GM12878 (cell line): Measurements from ENCODE around the gene CETP. TPM values are rescaled to one million over a fixed set of nuclear protein-coding genes. Genes with fewer than 3 reads are reported as not detected.
A peak's percentile ranks its signal among the peaks of the same experiment; 100 is the strongest.

Source experiments
- ATAC-seq: fragments of 200-7000 bp; cut with Tn5 transposase; 3 replicates; pipeline ENCODE4 v1.9.1; 2020; ENCODE audit warnings: mild to moderate bottlenecking, moderate library complexity
- BruUV-seq: library from RNA; stranded (reverse); fragments of 400-500 nt; replicated peaks from 2 replicates; lab custom pipeline; 2021; lab: Mats Ljungman, UMichigan
- CTCF ChIA-PET: fragments of 300-600 bp; sonication (Branson Sonifier 250); formaldehyde crosslinking; extraction: SDS; loops from one replicate; lab custom pipeline; 2021; ENCODE audit warnings: inconsistent platforms; lab: Yijun Ruan, JAX
- POLR2A ChIA-PET: fragments of 350-600 bp; formaldehyde crosslinking; extraction: SDS; loops from one replicate; lab custom pipeline; 2021; ENCODE audit warnings: inconsistent platforms; lab: Charles Lee
- RAD21 ChIA-PET: fragments of 300-600 bp; sonication (Branson Sonifier 250); formaldehyde crosslinking; loops from one replicate; lab custom pipeline; 2023; ENCODE audit warnings: antibody characterized with exemption; ENCODE audit not compliant: unreplicated experiment; lab: Charles Lee
- SMC1A ChIA-PET: fragments of 300-600 bp; sonication (Branson Sonifier 250); formaldehyde crosslinking; loops from one replicate; lab custom pipeline; 2023; ENCODE audit not compliant: unreplicated experiment, uncharacterized antibody; lab: Charles Lee
- DNase-seq: peaks from one replicate; pipeline ENCODE4 v3.0.0-alpha.2; 2011; ENCODE audit warnings: low read depth, low spot score
- FAIRE-seq: peaks from 3 replicates; lab custom pipeline; 2011; peaks lifted over from hg19 to GRCh38; lab: Jason Lieb, UNC
- H2AFZ ChIP-seq: 2 replicates; pipeline ENCODE4 v1.6.0; 2011; ENCODE audit warnings: low read depth, low read length, control low read depth; ENCODE audit not compliant: control insufficient read depth
- H3K27ac ChIP-seq: 2 replicates; pipeline ENCODE4 v1.5.1; 2011; ENCODE audit warnings: control low read depth; ENCODE audit not compliant: control insufficient read depth, insufficient read depth
- H3K27me3 ChIP-seq, 2 experiments: replicated peaks in 1 of 2; 2 replicates each; pipeline versions ENCODE4 v1.6.0 to v1.6.1; 2011; ENCODE audit warnings: low read length in 1 of 2; ENCODE audit not compliant: control insufficient read depth in 2 of 2, insufficient read depth in 2 of 2
- H3K36me3 ChIP-seq, 2 experiments: 2 replicates each; pipeline ENCODE4 v1.5.1; 2011; ENCODE audit warnings: low read length in 1 of 2; ENCODE audit not compliant: control insufficient read depth in 2 of 2, insufficient read depth in 2 of 2
- H3K4me1 ChIP-seq: 2 replicates; pipeline ENCODE4 v1.6.1; 2011; ENCODE audit warnings: mild to moderate bottlenecking, low read length, moderate library complexity, mixed read lengths; ENCODE audit not compliant: control insufficient read depth, insufficient read depth
- H3K4me2 ChIP-seq: 2 replicates; pipeline ENCODE4 v1.6.0; 2011; ENCODE audit warnings: control low read depth; ENCODE audit not compliant: control insufficient read depth, insufficient read depth
- H3K4me3 ChIP-seq: fragments of 200-600 bp; sonication (generic); 2 replicates; pipeline ENCODE4 v1.5.1; 2016
- H3K79me2 ChIP-seq: 2 replicates; pipeline ENCODE4 v1.6.0; 2011; ENCODE audit warnings: low read length; ENCODE audit not compliant: control insufficient read depth, insufficient read depth
- H3K9ac ChIP-seq: 2 replicates; pipeline ENCODE4 v1.8.0; 2011; ENCODE audit warnings: low read length, control low read depth, mixed read lengths; ENCODE audit not compliant: control insufficient read depth, insufficient read depth
- H3K9me3 ChIP-seq: replicated peaks from 3 replicates; pipeline ENCODE4 v1.5.1; 2011; ENCODE audit warnings: mild to moderate bottlenecking, low read length; ENCODE audit not compliant: control insufficient read depth, insufficient read depth
- H4K20me1 ChIP-seq: 2 replicates; pipeline ENCODE4 v1.6.0; 2011; ENCODE audit not compliant: control insufficient read depth, insufficient read depth
- ASH2L ChIP-seq: fragments of 300-600, 200-600 bp; sonication (generic); IDR thresholded peaks from 2 replicates; pipeline ENCODE4 v1.6.1; 2017; ENCODE audit warnings: low read depth, mild to moderate bottlenecking, borderline replicate concordance
- BACH1 ChIP-seq: fragments of 450-650 bp; IDR thresholded peaks from 2 replicates; pipeline ENCODE4 v1.6.1; 2017; ENCODE audit warnings: mild to moderate bottlenecking, borderline replicate concordance
- BCL11A ChIP-seq: IDR thresholded peaks from 2 replicates; pipeline ENCODE4 v1.6.1; 2011; ENCODE audit warnings: low read depth, low read length
- CREB1 ChIP-seq: IDR thresholded peaks from 2 replicates; pipeline ENCODE4 v1.6.1; 2012; ENCODE audit warnings: low read depth, mild to moderate bottlenecking, inconsistent platforms
- CREM ChIP-seq: IDR thresholded peaks from 2 replicates; pipeline ENCODE4 v1.6.1; 2014; ENCODE audit warnings: antibody characterized with exemption, low read depth
- IRF4 ChIP-seq: IDR thresholded peaks from 2 replicates; pipeline ENCODE4 v1.6.1; 2011; ENCODE audit warnings: low read depth, low read length
- LARP7 ChIP-seq: fragments of 450-650 bp; IDR thresholded peaks from 2 replicates; pipeline ENCODE4 v1.6.1; 2017; ENCODE audit warnings: mild to moderate bottlenecking
- MTA2 ChIP-seq: fragments of 450-650 bp; IDR thresholded peaks from 2 replicates; pipeline ENCODE4 v1.6.1; 2016; ENCODE audit warnings: low read depth, mild to moderate bottlenecking, moderate library complexity
- MXI1 ChIP-seq: fragments of 150-350 bp; IDR thresholded peaks from 2 replicates; pipeline ENCODE4 v1.6.1; 2011; ENCODE audit warnings: low read depth, mild to moderate bottlenecking, inconsistent platforms, low read length, improper control_type of control experiment
- NKRF ChIP-seq: fragments of 450-650 bp; conservative IDR thresholded peaks from 2 replicates; pipeline ENCODE4 v1.6.1; 2017; ENCODE audit warnings: mild to moderate bottlenecking, moderate library complexity
- POLR2A ChIP-seq: IDR thresholded peaks from 2 replicates; pipeline ENCODE4 v1.6.1; 2011; ENCODE audit warnings: low read depth, mild to moderate bottlenecking, low read length
- STAT1 ChIP-seq: fragments of 450-650 bp; conservative IDR thresholded peaks from 2 replicates; pipeline ENCODE4 v1.6.1; 2014; ENCODE audit warnings: antibody characterized with exemption, mild to moderate bottlenecking
- ZSCAN29 ChIP-seq: fragments of 450-650 bp; IDR thresholded peaks from 2 replicates; pipeline ENCODE4 v1.6.1; 2017; ENCODE audit warnings: mild to moderate bottlenecking, moderate library complexity
- WGBS: methylation state at CpG from one replicate; pipeline ENCODE4 v1.1.6; 2016; ENCODE audit warnings: low lambda C conversion rate; ENCODE audit not compliant: insufficient replicate concordance, insufficient coverage; ENCODE audit errors: missing lambda C conversion rate; 5-methylcytosine and 5-hydroxymethylcytosine counted together
- in situ Hi-C: fragments of 300-500 bp; cut with MboI; formaldehyde crosslinking; loops from 9 replicates; pipeline ENCODE4 v1.14.3; 2018; ENCODE audit warnings: mixed read lengths
- intact Hi-C: fragments of 100-400 bp; cut with micrococcal nuclease; formaldehyde crosslinking; loops from one replicate; pipeline ENCODE4 v1.14.2; 2022; ENCODE audit not compliant: unreplicated experiment
- polyA plus RNA-seq, 11 experiments: library from polyadenylated mRNA; depleted of rRNA in 4 of 11; unstranded in 6 of 11; stranded (reverse) in 5 of 11; fragments of >200 nt; fragmentation: Nextera tagmentation in 4 of 11; fragmentation: Illumina TruSeq in 1 of 11; extraction: Ambion mirVana in 4 of 11; extraction: Trizol in 1 of 11; gene quantifications; 1 replicate in 1 of 11; 2 replicates in 10 of 11; pipeline versions ENCODE4 v1.2.1 to v1.2.3, GENCODE V29; 2011 to 2016; ENCODE audit warnings: inconsistent platforms in 2 of 11, missing spikeins in 2 of 11, low read depth in 1 of 11
- total RNA-seq, 4 experiments: library from RNA; depleted of rRNA in 3 of 4; stranded (reverse); fragments of >200 nt in 3 of 4; fragmentation: Illumina TruSeq in 1 of 4; extraction: Trizol in 1 of 4; gene quantifications; 2 replicates each; pipeline versions ENCODE4 v1.2.1 to v1.2.3, GENCODE V29; 2013 to 2021
- TF ChIP-seq, protein P1 (sequence below): fragments of 450-650 bp; IDR thresholded peaks from 2 replicates; pipeline ENCODE4 v1.6.1; 2017; ENCODE audit warnings: mild to moderate bottlenecking, moderate library complexity
- TF ChIP-seq, protein P2 (sequence below): IDR thresholded peaks from 2 replicates; pipeline ENCODE4 v1.6.1; 2012; ENCODE audit warnings: low read depth, low read length, improper control_type of control experiment

CETP gene
- total and polyA plus RNA-seq, 10 of the 15 experiments (the other 5 are each of a cell fraction or from before 2014, with no cell fraction given), result 1.2 to 6.4 (median 2.1) TPM

DNA sequence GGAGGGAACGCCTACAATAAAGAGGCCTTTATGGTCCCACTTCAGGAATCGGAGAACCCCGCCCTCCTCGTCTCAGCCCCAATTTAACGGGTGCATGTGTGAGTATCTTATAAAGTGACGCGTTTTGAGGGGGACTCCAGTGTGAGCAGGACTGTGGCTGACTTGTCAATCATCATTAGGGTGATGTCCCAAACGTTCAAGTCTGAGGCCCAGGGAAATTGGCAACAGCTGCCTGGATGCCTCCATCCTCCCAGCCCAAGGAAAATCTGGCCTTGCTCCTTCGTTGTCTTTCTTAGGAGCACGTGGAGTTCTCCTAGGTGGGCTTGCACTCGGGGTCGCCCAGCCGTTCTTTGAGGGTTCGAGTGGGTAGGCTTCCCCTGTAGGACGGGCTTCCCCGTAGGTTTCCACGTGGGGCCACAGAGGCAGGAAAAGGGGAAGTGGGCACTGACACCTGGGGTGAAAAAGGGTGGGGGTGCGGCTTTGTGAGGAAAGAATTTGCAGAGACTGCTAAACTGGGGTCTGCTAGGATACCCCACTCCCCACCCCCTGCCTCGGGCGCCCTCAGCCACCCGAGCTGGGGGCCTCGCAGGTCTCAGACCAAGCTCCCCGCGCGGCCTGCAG, 30.4 kb upstream of the CETP start:
- in situ Hi-C loops, result no loop called here
- ChIA-PET SMC1A (interaction anchor here (0.6 to 3.7 kb wide), 13 partner anchors 9 to 79 kb away, joined by 3 to 52 read pairs (median 4); no protein-coding TSS in a partner anchor), POLR2A (interaction anchor here (0.7 to 21.1 kb wide), 11 partner anchors 8 to 130 kb away, joined by 3 to 306 read pairs (median 5); no protein-coding TSS in a partner anchor), CTCF (interaction anchor here (0.6 to 2.7 kb wide), 12 partner anchors 9 to 74 kb away, joined by 3 to 14 read pairs (median 4); no protein-coding TSS in a partner anchor), RAD21 (interaction anchor here (0.6 to 2.9 kb wide), 20 partner anchors 8 to 202 kb away, joined by 3 to 34 read pairs (median 4); partner anchors contain the start of gene NUP93)
- no peak for FAIRE-seq
- WGBS, result 1% methylated on average over 25 of the region's 25 CpGs
- Histone ChIP-seq H3K36me3 (peaks cover 0 to under 1% of the 10 kb centered on the region in 2 experiments; a peak in 2 of 4 replicates), H3K9ac (peak overlapping the region; percentile 82), H3K27ac (peak overlapping the region; percentile 88), H3K4me3 (peak overlapping the region; percentile 92; the same call in 1 of the 2 replicates), H4K20me1 (no peaks in the 10 kb centered on the region), H3K4me2 (peak overlapping the region; percentile 81), H3K4me1 (peaks cover 20% of the 10 kb centered on the region), H2AFZ (peak overlapping the region; percentile 65), H3K9me3 (no peaks in the 10 kb centered on the region), H3K27me3 (no peaks in the 10 kb centered on the region), H3K79me2 (peaks cover 41% of the 10 kb centered on the region)
- intact Hi-C loops, result loop anchor here (1.0 to 2.0 kb wide), 3 partner anchors 14 to 43 kb away; no protein-coding TSS in a partner anchor
- ATAC-seq, result peak; percentile 46
- TSS peak; percentile 94 for BruUV-seq
- DNase-seq, result peak; percentile 67
- TF ChIP-seq MXI1 (peak; percentile 55), POLR2A (no peak), STAT1 (no peak), BCL11A (peak; percentile 76), MTA2 (peak; percentile 89), IRF4 (peak; percentile 73; the same call in 1 of the 2 replicates), ZSCAN29 (no peak), ASH2L (no peak), BACH1 (peak; percentile 73), CREM (no peak; the same call in 1 of the 2 replicates), CREB1 (peak; percentile 63; the same call in 1 of the 2 replicates), NKRF (peak; percentile 54), LARP7 (peak; percentile 56)
- TF ChIP-seq, protein P1, sequence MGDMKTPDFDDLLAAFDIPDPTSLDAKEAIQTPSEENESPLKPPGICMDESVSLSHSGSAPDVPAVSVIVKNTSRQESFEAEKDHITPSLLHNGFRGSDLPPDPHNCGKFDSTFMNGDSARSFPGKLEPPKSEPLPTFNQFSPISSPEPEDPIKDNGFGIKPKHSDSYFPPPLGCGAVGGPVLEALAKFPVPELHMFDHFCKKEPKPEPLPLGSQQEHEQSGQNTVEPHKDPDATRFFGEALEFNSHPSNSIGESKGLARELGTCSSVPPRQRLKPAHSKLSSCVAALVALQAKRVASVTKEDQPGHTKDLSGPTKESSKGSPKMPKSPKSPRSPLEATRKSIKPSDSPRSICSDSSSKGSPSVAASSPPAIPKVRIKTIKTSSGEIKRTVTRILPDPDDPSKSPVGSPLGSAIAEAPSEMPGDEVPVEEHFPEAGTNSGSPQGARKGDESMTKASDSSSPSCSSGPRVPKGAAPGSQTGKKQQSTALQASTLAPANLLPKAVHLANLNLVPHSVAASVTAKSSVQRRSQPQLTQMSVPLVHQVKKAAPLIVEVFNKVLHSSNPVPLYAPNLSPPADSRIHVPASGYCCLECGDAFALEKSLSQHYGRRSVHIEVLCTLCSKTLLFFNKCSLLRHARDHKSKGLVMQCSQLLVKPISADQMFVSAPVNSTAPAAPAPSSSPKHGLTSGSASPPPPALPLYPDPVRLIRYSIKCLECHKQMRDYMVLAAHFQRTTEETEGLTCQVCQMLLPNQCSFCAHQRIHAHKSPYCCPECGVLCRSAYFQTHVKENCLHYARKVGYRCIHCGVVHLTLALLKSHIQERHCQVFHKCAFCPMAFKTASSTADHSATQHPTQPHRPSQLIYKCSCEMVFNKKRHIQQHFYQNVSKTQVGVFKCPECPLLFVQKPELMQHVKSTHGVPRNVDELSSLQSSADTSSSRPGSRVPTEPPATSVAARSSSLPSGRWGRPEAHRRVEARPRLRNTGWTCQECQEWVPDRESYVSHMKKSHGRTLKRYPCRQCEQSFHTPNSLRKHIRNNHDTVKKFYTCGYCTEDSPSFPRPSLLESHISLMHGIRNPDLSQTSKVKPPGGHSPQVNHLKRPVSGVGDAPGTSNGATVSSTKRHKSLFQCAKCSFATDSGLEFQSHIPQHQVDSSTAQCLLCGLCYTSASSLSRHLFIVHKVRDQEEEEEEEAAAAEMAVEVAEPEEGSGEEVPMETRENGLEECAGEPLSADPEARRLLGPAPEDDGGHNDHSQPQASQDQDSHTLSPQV, result peak; percentile 44; the same call in 1 of the 2 replicates
- TF ChIP-seq, protein P2, sequence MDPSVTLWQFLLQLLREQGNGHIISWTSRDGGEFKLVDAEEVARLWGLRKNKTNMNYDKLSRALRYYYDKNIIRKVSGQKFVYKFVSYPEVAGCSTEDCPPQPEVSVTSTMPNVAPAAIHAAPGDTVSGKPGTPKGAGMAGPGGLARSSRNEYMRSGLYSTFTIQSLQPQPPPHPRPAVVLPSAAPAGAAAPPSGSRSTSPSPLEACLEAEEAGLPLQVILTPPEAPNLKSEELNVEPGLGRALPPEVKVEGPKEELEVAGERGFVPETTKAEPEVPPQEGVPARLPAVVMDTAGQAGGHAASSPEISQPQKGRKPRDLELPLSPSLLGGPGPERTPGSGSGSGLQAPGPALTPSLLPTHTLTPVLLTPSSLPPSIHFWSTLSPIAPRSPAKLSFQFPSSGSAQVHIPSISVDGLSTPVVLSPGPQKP, result peak; percentile 49; the same call in 1 of the 2 replicates
